Measurements from ENCODE around the gene MACROD2.
"Not testable (repeated sequence)": the region's sequence is repeated elsewhere in the genome, so short reads cannot be mapped to it uniquely, and the experiment has no call there.

MACROD2 gene

DNA sequence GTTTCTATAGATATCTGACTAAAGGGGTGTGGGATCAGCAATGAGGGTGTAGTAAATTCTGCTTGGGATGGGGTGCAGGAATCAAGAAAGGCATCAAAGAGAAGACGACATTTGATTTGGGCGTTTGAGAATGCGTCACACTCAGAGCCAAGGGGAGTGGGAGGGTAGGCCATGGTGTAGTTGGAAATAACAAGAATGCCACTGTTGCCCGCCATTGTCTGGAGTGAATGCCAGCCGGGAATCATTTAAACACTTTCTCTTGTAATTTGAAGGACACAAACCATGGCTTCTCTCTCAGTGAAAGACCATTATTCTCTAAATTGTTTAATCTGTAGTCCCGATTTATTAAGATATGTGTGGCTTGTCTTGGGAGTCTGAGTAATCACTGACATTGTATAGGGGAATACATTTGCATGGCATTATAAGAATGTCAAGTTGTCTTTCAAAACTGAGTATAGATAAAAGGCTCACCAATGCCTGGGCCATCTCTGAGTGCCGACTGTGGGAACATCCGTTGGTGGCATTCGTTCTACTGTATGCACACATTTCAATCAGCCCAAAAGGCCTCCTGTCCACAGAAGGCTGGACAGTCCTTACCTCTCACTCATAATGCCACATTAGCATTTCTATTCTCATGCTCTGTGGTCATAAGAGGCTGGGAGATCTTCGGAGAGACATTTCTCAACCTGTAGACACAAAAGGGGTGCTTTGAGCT, 1800.1 kb downstream of the MACROD2 start:
- DNase-seq (ENCODE audit: low read depth, low spot score): no peak

DNA sequence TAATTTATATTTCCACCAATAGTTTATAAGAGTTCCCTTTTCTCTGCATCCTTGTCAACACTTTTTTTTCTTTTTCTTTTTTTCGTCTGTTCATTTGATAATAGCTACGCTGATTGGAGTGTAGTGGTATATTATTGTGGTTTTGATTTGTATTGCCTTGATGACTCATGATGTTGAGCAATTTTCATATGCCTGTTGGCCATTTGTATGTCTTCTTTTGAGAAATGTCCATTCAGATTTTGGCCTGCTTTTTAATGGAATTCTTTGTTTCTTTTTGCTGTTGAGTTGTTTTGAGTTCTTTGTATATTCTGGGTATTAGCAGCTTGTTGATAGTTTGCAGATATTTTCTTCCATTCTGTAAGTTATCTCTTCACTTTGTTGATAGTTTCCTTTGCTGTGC, 1804.6 kb downstream of the MACROD2 start:
- no peak for DNase-seq (ENCODE audit: low read depth, low spot score)

DNA sequence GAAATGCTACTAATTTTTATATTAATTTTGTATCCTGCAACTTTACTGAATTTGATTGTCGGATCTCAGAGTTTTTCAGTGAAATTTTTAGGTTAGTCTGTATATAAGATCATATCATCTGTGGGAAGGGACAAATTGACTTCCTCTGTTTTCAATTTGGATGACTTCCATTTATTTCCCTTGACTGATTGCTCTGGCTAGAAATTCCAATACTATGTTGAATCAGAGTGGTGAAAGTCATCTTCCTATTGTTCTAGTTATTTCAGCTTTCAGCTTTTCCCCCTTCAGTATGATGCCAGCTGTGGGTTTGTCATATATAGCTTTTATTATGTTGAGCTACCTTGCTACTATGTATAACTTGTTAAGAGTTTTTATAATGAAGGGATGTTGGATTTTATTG, 1806.7 kb downstream of the MACROD2 start:
- no peak for DNase-seq (ENCODE audit: low read depth, low spot score)

DNA sequence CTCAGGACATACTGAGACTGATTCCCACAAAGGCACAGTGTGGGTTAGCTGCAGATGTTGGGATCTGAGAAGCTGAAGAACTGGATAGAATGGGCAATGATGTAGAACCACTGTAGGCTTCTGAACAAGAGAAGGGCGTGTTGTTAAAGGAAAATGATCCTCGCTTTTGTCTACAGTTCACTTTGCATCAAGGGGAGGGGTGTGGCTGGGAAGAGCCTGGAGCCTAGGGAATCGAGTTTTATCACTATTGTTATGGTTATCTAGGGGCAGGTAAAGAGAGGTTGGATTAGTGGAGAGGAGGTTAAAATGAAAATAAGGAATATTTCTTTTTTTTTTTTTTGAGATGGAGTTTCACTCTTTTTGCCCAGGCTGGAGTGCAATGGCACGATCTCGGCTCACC, 1809.8 kb downstream of the MACROD2 start:
- DNase-seq (ENCODE audit: low read depth, low spot score): no peak

DNA sequence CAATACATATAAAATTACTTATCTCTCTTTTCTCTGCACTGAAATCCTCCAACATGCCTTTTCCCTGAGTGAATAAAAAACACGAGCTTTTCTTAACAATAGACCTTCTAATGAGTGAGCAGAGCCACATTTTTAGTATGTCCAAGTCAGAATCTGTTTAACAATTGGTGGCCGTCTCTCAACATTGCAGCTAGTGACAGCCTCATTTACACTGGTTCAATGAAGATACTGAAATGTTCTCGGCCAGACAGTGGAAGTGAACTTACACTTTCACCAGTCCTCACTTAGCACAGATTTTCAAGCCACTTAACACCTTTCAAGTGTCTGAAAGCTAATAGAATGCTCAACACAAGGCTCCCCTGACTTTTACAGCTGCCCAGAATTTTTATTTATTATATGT, 1810.8 kb downstream of the MACROD2 start:
- no peak for DNase-seq (ENCODE audit: low read depth, low spot score)

DNA sequence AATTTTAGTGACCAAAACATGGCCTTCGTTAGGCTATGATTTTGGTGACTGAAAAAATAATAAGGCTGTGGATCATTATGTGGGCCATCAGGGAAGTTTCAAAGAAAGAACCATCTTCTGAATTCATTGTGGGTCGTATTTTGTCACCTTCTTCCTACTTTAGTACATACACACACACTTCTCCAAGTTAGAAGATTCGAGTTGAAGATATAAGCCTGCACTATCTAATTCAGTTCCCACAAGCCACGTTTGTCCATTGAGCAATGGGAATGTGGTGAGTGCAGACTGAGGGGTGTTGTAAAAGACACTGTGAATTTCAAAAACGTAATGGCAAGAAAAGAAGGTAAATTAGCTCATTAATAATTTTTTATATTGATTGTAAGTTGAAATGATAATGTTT, 1812.0 kb downstream of the MACROD2 start:
- DNase-seq (ENCODE audit: low read depth, low spot score): no peak

DNA sequence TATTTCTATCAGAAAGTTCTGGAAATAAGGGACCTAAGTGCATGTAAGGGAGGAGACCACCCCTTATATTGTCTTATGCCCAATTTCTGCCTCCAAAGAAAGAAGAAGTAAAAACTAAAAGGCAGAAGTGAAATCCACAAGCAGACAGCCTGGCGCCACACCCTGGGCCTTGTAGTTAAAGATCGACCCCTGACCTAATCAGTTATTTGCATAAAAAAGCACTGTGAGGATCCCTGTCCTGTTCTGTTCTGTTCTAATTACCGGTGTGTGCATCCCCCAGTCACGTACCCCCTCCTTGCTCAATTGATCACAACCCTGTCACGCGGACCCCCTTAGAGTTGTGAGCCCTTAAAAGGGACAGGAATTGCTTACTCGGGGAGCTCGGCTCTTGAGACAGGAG, 1812.5 kb downstream of the MACROD2 start:
- DNase-seq (ENCODE audit: low read depth, low spot score): not testable (repeated sequence)

DNA sequence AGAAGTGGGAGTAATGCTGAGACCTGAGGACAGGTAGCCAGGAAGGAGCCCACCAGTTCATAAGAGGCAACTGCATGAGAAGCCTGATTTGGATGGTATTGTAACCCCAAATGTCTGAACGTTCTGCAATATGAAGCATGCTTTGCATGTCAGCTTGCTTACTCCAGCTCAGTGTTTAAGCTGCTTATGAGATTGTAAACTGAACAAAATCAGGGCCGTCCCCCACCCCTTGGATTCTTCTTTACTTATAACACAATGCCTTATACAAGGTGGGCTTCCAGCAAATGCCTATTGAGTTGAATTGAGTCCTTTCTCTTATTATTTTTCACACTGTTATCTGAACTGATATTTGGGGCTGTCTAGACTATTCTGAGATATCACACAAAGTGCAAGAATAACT, 1816.6 kb downstream of the MACROD2 start:
- DNase-seq (ENCODE audit: low read depth, low spot score): no peak

DNA sequence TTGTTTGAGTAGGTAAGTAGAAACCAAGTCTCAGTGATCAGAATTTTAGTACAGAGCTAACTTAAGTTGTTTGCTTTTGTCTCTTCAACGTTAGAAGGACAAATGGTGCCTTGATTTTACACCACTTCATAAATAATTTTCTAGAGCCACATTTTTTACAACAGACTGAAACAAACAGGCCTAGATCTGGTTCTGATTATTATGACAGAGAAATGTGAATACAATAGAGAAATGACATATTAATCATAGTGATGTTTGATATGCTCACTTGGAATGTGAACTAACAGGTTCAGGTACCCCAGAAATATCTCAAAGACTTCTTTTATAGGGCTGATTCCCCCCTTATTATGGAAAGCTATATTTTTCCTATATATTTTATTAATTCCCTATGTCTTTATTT, 1817.4 kb downstream of the MACROD2 start:
- DNase-seq (ENCODE audit: low read depth, low spot score): no peak

DNA sequence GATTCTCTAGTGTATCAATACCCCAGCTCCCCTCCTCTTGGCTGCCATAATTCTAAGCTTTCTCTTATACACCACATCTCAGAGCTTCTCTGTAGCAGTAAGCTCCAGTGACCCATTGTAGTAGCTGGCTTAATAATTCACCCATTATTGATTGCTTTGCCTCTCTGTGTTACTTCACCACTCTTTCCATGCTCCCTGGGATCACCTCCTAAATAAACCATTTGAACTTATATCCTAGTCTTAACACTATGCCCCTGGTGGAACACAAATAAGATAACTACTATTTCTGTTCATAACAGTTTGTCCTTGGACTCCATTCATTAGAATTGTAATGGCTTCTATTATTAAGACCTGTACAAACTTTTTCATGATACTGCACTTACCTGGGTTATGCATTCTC, 1819.0 kb downstream of the MACROD2 start:
- no peak for DNase-seq (ENCODE audit: low read depth, low spot score)

DNA sequence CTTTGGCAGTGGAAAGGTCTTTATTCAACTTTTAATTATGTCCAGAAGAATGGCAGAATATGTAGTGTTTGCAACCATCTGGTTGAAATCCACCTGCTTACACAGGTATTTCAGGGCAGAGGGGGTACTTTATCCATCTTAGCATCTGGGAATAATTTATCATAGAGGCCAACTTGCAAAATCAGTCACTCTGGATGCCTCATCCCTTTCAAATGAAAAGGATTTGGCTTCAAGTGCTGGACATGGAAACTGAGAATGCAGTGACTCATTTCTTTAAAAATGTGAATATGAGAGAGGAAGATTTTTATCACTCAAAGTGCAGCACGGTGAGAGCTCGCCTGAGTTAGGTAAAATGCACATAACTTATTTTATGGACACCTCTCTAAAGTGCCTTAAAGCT, 1819.6 kb downstream of the MACROD2 start:
- no peak for DNase-seq (ENCODE audit: low read depth, low spot score)

DNA sequence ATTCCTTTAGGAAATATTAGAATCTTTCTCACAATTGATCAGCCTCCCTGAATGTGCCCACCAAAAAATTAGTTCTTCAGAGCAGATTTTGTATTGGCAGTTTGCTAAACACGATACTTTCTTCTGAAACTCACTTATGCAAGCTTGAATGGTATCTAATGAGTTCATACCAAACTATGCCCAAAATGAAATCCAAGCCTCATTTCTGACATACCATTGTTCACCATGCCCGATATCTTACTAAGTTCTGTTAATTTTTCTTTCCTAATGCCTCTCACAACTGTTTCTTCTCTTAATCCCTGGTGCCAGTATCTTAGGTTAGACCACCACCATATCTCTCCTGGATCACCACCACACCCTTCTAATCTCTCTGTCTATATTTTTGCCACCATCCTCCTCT, 1822.0 kb downstream of the MACROD2 start:
- no peak for DNase-seq (ENCODE audit: low read depth, low spot score)

DNA sequence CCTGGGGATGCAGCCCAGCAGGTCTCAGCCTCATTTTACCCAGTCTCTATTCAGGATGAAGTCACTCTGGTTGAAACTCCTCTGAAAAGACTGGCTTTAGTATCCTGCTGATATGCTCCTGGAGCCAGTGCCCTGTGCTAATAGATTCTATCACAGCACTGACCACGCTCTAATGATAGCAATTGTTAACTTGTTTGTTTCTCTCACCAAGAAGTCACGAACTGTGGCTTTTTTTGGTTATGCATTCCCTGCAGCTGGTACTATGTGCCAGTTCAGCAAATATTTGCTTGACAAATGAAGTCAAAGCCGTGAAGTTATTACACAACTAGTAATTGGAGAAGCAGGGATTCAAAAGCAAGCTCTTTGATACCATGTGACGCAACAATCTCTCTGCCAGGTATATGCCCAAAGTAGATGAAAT, 1823.3 kb downstream of the MACROD2 start:
- DNase-seq (ENCODE audit: low read depth, low spot score): no peak

DNA sequence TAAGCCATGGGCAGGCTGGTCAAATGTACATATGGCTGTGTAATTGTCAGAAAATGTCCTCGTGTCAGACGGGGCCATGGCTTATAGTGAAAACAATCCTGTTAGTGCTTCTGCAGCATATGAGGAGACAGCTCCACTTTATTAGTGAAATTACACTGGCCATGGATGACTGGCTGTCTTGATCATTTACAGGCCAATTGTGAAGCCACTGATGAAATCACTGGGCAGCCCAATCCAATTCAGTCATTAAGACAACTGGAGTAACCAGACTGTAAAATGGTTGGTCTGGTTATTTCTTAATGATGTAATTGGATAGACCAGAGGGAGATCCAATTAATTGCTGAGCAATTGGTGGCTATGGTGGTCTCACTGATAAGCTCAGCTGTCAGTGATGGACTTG, 1828.4 kb downstream of the MACROD2 start:
- DNase-seq (ENCODE audit: low read depth, low spot score): no peak

DNA sequence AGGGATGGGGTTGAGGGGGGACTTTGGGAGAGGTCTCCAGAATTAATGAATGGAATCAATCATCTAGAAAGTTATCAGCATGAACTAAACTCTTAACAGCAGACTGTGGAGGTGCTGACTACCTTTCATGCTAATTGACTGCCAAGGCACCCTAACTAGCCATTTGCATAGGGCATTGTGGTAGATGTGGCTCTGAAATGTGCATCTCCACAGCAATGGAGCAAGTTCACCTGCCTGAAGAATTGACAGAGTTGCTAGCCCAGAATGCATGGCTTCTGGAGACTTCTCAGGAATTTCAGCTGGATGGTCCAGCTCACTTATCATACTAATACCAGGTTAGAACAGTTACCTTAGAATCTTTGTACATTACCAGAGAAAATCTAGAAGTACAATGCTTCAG, 1832.3 kb downstream of the MACROD2 start:
- no peak for DNase-seq (ENCODE audit: low read depth, low spot score)

DNA sequence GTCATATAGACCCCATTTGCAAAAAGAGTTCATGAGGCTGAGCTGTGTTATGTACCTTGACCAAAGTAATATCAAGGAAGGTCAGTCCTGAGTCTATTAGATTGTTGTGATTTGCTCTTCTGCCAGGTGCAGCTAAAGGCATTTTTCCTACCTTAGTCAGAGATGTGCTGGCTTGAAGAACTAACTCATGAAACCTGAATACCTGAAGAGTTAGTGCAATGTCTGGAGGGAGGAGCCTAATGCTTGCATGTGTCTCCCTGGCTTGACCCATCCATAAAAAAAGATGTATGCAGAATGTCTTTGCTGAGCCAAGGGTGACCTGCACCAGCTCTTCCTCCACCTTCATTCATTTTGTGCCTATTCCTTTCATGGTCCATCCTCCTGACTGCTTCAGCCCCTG, 1835.9 kb downstream of the MACROD2 start:
- DNase-seq (ENCODE audit: low read depth, low spot score): no peak

DNA sequence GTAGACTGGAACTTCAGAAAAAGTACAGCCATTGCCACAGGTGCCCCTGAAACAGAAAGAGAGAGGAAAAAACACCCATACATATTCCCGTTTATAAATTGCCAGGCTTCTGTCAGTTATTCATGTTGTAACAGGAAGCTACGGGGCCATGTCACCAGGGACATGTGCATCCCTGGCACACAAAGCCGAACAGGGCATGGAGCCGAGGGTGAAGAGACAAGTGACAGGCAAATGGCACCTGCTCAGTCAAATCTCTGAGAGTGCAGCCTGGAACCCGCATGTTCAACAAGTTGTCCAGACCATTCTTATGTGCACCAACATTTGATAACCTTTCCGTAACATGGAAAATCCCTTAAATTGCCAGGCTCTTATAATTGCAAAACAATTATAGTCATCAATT, 1837.2 kb downstream of the MACROD2 start:
- no peak for DNase-seq (ENCODE audit: low read depth, low spot score)

DNA sequence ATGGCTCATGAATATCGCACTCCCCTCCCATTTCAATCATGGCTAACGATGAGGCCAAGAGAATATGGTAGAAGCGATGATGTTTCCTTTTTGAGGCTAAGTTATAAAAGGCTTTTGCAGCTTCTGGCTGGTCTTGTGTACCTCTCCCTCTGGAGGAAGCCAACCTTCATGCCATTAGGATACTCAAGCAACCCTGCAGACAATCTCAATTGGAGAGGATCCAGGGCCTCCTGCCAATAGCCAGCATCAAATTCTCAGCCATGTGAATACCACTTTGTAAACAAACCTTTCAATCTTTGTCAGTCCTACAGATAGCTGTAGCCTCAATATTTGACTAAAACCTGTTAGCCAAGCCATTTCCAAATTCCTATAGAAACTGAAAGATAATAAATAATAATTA, 1839.5 kb downstream of the MACROD2 start:
- DNase-seq (ENCODE audit: low read depth, low spot score): no peak

DNA sequence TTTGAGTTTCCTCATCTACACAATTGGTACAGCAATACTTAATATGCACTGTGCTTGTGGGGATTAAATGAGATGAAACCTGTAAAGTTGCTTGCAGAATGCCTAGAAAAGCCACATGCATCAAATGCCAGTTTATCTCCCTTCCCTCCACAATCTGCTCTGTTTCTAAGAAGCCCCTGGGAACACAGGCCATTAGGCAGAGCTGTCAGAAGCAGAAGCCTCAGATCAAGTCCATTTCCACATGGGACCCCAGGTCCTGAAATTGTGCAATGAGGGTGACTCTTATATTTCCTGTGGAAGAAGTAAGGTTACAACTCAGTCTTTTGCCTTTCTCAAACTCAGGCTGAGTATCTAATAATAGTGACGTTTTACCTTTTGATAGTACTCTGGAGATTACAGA, 1840.5 kb downstream of the MACROD2 start:
- DNase-seq (ENCODE audit: low read depth, low spot score): no peak

DNA sequence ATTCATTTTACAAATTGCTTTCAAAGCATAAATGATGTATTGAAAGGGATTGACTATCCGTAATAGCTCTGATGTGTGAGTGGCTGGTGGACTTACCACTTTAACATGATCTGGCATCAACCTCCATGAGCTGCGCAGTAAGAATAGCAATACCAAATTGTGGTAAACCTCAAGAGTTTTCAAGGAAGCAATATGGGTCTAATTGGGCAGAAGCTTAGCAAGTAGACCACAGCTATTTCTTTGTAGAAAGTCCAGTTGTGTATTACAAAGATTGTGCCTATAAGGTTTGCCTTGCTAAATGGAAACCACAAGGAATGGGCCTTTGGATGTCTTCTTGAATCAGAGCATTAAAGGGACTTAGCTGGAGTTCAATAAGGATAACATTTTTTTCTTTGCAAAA, 1841.3 kb downstream of the MACROD2 start:
- no peak for DNase-seq (ENCODE audit: low read depth, low spot score)

DNA sequence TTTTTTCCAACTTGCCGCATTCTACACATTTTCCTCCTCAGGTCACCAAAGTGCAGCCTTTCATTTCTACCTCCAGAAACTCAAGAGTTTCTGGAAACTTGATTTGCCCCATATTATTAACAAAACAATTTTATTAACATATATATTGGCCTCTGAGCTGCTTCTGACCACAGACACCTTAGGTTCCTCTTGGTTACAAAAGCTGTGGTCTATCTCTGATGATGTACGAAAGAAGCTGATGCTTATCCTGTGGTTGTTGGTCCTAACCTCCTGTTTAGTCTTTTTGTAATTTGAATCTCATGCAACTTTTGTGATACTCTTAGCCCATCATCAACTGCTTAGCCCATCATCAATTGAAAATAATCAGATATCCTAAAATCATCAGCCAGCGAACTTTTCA, 1842.2 kb downstream of the MACROD2 start:
- DNase-seq (ENCODE audit: low read depth, low spot score): no peak

DNA sequence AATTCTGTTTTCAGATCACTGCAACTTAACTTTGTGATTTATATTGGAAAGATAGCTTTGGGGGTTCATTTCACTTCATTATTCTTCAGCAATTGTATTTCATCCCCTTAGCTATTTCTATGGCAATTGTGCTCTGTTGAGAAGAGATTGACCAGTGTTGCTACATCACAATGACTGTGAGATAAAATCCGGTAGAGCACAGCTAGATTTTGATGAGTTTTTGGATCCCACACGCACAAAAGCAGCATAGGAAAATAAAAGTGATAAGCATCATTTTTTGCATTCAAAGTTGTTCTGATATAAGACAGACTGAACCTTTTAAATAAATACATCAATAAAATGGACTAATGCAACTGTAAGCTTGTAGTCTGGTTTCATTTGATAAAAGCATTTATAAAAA, 1843.2 kb downstream of the MACROD2 start:
- no peak for DNase-seq (ENCODE audit: low read depth, low spot score)

DNA sequence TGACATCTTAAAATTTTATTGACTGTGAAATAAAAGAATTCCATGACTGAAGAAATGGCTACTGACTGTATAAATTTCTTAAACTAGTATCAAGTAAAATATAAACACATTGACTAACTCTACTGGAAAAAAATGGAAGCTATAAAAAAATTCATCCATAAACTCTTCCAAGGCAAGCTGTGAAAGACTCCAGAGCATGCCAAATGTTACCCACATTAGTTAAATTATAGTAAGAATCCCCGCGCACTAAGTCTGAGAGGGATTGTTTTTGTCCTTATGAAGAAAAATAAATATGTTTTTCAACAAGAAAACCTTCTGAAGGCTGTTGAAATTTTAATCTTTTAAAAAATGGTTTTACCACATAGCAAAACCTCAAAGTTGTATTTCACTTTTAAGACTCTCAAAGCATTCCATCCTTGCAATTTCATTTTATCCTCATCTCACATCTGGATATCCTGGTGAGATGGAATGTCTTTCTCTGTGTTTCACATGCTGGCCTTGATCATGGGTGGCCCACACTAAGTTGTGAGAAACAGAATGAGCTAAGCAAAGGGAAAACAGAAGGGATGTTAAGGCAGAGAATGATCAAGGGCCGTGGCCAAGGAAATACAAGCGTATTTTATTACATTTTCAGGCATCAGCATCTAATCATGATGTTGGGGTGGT, 1845.5 kb downstream of the MACROD2 start:
- no peak for DNase-seq (ENCODE audit: low read depth, low spot score)

DNA sequence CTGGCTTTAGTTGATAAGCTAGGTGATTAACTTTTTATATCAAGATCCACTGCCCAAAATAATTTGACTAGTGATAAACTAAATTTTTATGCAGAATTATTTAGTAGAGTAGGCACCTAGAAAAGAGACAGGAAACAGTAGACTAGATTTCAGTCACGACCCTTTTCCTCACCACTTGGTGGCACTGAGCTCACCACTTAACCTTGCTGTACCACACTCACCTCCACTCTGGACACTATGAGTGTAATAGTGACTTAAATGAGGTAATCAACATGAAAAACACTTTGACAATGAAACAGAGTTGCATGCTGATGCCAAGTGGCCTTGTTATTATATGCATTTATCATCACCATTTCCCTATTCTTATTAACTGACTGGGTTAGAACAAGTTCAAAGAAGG, 1847.6 kb downstream of the MACROD2 start:
- DNase-seq (ENCODE audit: low read depth, low spot score): no peak
